ENCODE data around the gene CERS6. TPM values are rescaled to one million over a fixed set of nuclear protein-coding genes. Genes with fewer than 3 reads are reported as not detected.

CERS6 gene
- total and polyA plus RNA-seq, 4 donors, result 4.2 to 20.4 (median 10.1) TPM

- Histone ChIP-seq H3K36me3 (ENCODE audit: control insufficient read depth in 4 of 4, insufficient read depth in 3 of 4, low read depth in 1 of 4, low read length in 3 of 4) (no peaks in the 10 kb centered on the region), H3K4me1 (ENCODE audit: control insufficient read depth in 4 of 4, insufficient read depth in 4 of 4, low read length in 3 of 4) (peaks cover 0 to 8% (median 1%) of the 10 kb centered on the region in 4 donors), H3K4me3 (ENCODE audit: low read depth in 1 of 3, low read length in 3 of 3) (no peak overlapping the region), H3K9ac (ENCODE audit: low read depth in 1 of 2, low read length in 2 of 2) (no peak overlapping the region), H3K27ac (ENCODE audit: low read depth in 1 of 2, low read length in 2 of 2) (no peak overlapping the region), H3K9me3 (ENCODE audit: control insufficient read depth in 4 of 4, low read length in 3 of 4) (no peaks in the 10 kb centered on the region), H3K27me3 (ENCODE audit: control insufficient read depth in 4 of 4, insufficient read depth in 4 of 4, low read length in 3 of 4) (no peaks in the 10 kb centered on the region)
- DNase-seq (ENCODE audit: low spot score), result no peak
- 77% methylated on average over 5 of the region's 5 CpGs for whole genome bisulfite sequencing
- TF ChIP-seq GABPA (IDR thresholded peaks at IDR 0.05 in 1 of 2, conservative IDR thresholded peaks at IDR 0.05 in 1 of 2) (no peak), CTCF (IDR thresholded peaks at IDR 0.05; ENCODE audit: low read depth, low read length, missing input control) (no peak), FOXA1 (IDR thresholded peaks at IDR 0.05) (no peak), RAD21 (IDR thresholded peaks at IDR 0.05) (no peak), ZBTB33 (IDR thresholded peaks at IDR 0.05) (no peak)
These were observed 5.3 kb upstream of the CERS6 start for GRCh38 chr2:168450732-168451131.

GRCh38 chr2:168452781-168453180, 3.3 kb upstream of the CERS6 start:
- no peaks in the 10 kb centered on the region for H3K9me3 ChIP-seq (ENCODE audit: control insufficient read depth in 4 of 4, low read length in 3 of 4)

More at GRCh38 chr2:168452781-168453180, 3.3 kb upstream of the CERS6 start:
- no peak for TF ChIP-seq GABPA (IDR thresholded peaks at IDR 0.05 in 1 of 2, conservative IDR thresholded peaks at IDR 0.05 in 1 of 2)
- TF ChIP-seq EGR1 (IDR thresholded peaks at IDR 0.05; ENCODE audit: low read depth in 2 of 2), result no peak
- no peak for TF ChIP-seq NR2F2 (IDR thresholded peaks at IDR 0.05)
- TF ChIP-seq TAF1 (conservative IDR thresholded peaks at IDR 0.05), result no peak
- no peak for TF ChIP-seq ZBTB33 (IDR thresholded peaks at IDR 0.05)
- no peak for TF ChIP-seq ATF3 (IDR thresholded peaks at IDR 0.05)
- TF ChIP-seq FOXA1 (IDR thresholded peaks at IDR 0.05), result no peak
- no peak for TF ChIP-seq FOXA2 (IDR thresholded peaks at IDR 0.05)
- TF ChIP-seq YY1 (IDR thresholded peaks at IDR 0.05), result no peak
- no peak for TF ChIP-seq REST (IDR thresholded peaks at IDR 0.05)
- 96% methylated on average over 3 of the region's 3 CpGs for WGBS
- Histone ChIP-seq H3K27me3 (ENCODE audit: control insufficient read depth in 4 of 4, insufficient read depth in 4 of 4, low read length in 3 of 4) (no peaks in the 10 kb centered on the region), H3K4me3 (ENCODE audit: low read depth in 1 of 3, low read length in 3 of 3) (no peak overlapping the region), H3K9ac (ENCODE audit: low read depth in 1 of 2, low read length in 2 of 2) (no peak overlapping the region), H3K27ac (ENCODE audit: low read depth in 1 of 2, low read length in 2 of 2) (no peak overlapping the region), H3K4me1 (ENCODE audit: control insufficient read depth in 4 of 4, insufficient read depth in 4 of 4, low read length in 3 of 4) (peaks cover 0 to 17% (median 7%) of the 10 kb centered on the region in 4 donors), H3K36me3 (ENCODE audit: control insufficient read depth in 4 of 4, insufficient read depth in 3 of 4, low read depth in 1 of 4, low read length in 3 of 4) (no peaks in the 10 kb centered on the region)
- DNase-seq (ENCODE audit: low spot score), result no peak

Data from liver (tissue), 9 donors.